ENCODE results near the gene METTL22. TPM values are rescaled to one million over a fixed set of nuclear protein-coding genes. Genes with fewer than 3 reads are reported as not detected.

Gene METTL22
- total and polyA plus RNA-seq, 4 donors = 17.9 to 39.4 (median 32.4) TPM

DNA sequence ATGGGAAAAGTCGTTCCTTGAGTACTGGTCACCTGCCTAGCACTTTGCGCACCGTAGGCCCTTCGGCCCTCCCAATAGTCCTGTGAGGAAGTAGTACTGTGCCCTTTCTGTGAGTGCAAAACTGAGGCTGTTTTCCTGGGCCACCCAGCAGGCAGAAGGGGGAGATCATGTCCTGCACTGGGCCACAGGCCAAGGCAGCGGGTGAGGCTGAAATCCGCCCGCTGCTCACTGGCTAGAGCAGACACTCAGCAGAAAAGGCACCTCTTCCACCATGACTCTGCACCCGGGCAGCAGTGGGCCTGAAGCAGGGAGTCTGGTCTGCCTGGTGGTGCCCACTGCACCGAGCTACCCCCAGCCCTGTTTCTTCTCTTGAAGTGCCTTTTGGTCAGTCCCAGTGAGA is 20.2 kb downstream of the METTL22 start:
- Histone ChIP-seq H3K27me3 (ENCODE audit: control insufficient read depth in 3 of 3, insufficient read depth in 3 of 3, low read length in 2 of 3) (no peaks in the 10 kb centered on the region), H3K9me3 (ENCODE audit: control insufficient read depth in 4 of 4, insufficient read depth in 3 of 4, low read length in 3 of 4) (no peaks in the 10 kb centered on the region), H3K4me3 (no peak overlapping the region), H3K4me1 (ENCODE audit: control insufficient read depth in 5 of 5, insufficient read depth in 5 of 5, low read length in 5 of 5) (no peaks in the 10 kb centered on the region), H3K9ac (ENCODE audit: insufficient read depth in 1 of 2, low read length in 2 of 2) (no peak overlapping the region), H3K36me3 (ENCODE audit: control insufficient read depth in 4 of 4, insufficient read depth in 4 of 4, low read length in 4 of 4) (peaks cover 41 to 79% (median 65%) of the 10 kb centered on the region in 4 donors), H3K27ac (ENCODE audit: low read depth in 1 of 2, low read length in 1 of 2) (no peak overlapping the region)
- peak in 2 of 3 donors; percentile 17 to 46 for DNase-seq
- no peak for ATAC-seq (ENCODE audit: insufficient read depth, low FRiP score)
- 63 to 75% methylated on average over 9 of the region's 9 CpGs for WGBS, 2 donors
- TF ChIP-seq, protein P1, sequence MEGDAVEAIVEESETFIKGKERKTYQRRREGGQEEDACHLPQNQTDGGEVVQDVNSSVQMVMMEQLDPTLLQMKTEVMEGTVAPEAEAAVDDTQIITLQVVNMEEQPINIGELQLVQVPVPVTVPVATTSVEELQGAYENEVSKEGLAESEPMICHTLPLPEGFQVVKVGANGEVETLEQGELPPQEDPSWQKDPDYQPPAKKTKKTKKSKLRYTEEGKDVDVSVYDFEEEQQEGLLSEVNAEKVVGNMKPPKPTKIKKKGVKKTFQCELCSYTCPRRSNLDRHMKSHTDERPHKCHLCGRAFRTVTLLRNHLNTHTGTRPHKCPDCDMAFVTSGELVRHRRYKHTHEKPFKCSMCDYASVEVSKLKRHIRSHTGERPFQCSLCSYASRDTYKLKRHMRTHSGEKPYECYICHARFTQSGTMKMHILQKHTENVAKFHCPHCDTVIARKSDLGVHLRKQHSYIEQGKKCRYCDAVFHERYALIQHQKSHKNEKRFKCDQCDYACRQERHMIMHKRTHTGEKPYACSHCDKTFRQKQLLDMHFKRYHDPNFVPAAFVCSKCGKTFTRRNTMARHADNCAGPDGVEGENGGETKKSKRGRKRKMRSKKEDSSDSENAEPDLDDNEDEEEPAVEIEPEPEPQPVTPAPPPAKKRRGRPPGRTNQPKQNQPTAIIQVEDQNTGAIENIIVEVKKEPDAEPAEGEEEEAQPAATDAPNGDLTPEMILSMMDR (IDR thresholded peaks at IDR 0.05; ENCODE audit: control extremely low read depth, extremely low read depth) = no peak

DNA sequence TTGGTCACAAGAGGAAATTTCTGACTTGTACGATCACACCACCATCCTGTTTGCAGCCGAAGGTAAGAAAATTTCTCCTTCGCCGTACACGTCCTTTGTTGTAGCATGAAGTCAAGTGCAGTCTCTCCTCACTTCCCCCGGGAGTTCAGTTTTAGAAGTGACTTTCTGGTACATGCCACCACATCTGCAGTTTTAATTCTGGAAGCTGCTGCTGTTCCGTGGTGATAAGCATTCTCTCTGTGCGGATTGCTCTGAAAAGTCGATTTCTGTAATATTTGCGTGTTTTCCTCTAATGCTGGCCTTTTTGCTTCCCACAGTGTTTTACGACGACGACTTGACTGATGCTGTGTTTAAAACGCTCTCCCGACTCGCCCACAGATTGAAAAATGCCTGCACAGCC is 20.6 kb downstream of the METTL22 start:
- no peaks in the 10 kb centered on the region for H3K4me1 ChIP-seq (ENCODE audit: control insufficient read depth in 5 of 5, insufficient read depth in 5 of 5, low read length in 5 of 5)
- no peak for DNase-seq
- H3K9me3 ChIP-seq (ENCODE audit: control insufficient read depth in 4 of 4, insufficient read depth in 3 of 4, low read length in 3 of 4) = no peaks in the 10 kb centered on the region
- TF ChIP-seq, protein P1 (IDR thresholded peaks at IDR 0.05; ENCODE audit: control extremely low read depth, extremely low read depth) = no peak
- H3K9ac ChIP-seq (ENCODE audit: insufficient read depth in 1 of 2, low read length in 2 of 2) = no peak overlapping the region
- ATAC-seq (ENCODE audit: insufficient read depth, low FRiP score) = no peak
- H3K27ac ChIP-seq (ENCODE audit: low read depth in 1 of 2, low read length in 1 of 2) = no peak overlapping the region
- no peaks in the 10 kb centered on the region for H3K27me3 ChIP-seq (ENCODE audit: control insufficient read depth in 3 of 3, insufficient read depth in 3 of 3, low read length in 2 of 3)
- no peak overlapping the region for H3K4me3 ChIP-seq
- WGBS, 2 donors = 74 to 88% methylated on average over 16 of the region's 16 CpGs
- H3K36me3 ChIP-seq (ENCODE audit: control insufficient read depth in 4 of 4, insufficient read depth in 4 of 4, low read length in 4 of 4) = peaks cover 39 to 79% (median 65%) of the 10 kb centered on the region in 4 donors

- ATAC-seq (ENCODE audit: insufficient read depth, low FRiP score) (peak; percentile 43), DNase-seq (no peak)
- Histone ChIP-seq H3K4me3 (no peak overlapping the region), H3K4me1 (ENCODE audit: control insufficient read depth in 5 of 5, insufficient read depth in 5 of 5, low read length in 5 of 5) (no peaks in the 10 kb centered on the region), H3K27ac (ENCODE audit: low read depth in 1 of 2, low read length in 1 of 2) (peak overlapping the region in 1 of 2 donors; percentile 33), H3K36me3 (ENCODE audit: control insufficient read depth in 4 of 4, insufficient read depth in 4 of 4, low read length in 4 of 4) (peaks cover 40 to 70% (median 57%) of the 10 kb centered on the region in 4 donors), H3K9ac (ENCODE audit: insufficient read depth in 1 of 2, low read length in 2 of 2) (no peak overlapping the region), H3K9me3 (ENCODE audit: control insufficient read depth in 4 of 4, insufficient read depth in 3 of 4, low read length in 3 of 4) (no peaks in the 10 kb centered on the region), H3K27me3 (ENCODE audit: control insufficient read depth in 3 of 3, insufficient read depth in 3 of 3, low read length in 2 of 3) (no peaks in the 10 kb centered on the region)
- TF ChIP-seq, protein P1 (IDR thresholded peaks at IDR 0.05; ENCODE audit: control extremely low read depth, extremely low read depth) = no peak
- 47 to 70% methylated on average over 29 of the region's 29 CpGs for WGBS, 2 donors
These were observed 23.0 kb downstream of the METTL22 start for GRCh38 chr16:8644211-8645140.
